ENCODE results near the gene GULP1.

DNA sequence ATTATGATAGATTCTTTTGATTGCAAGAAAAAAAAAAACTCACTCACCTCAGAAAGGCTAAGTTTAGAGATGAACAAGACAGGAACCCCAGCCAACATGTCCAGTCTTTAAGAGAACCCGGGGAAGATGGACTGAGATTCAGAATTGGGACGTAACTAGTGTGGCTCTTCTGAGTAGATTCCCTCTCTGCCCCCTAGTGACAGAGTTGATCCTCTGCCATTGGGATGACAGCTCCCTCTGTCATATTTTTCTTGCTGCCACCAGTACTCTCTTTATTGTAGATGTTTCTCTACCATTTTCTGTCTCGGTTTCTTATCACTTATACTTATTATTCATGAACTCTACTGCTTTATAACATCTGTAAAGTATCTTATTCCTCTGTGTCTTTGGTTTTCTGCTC, 77.7 kb downstream of the GULP1 start:
- TF ChIP-seq CREB1 (IDR thresholded peaks at IDR 0.05; ENCODE audit: low read depth) (no peak), FOXM1 (IDR thresholded peaks at IDR 0.05; ENCODE audit: borderline replicate concordance, low read depth) (no peak), TAF1 (IDR thresholded peaks at IDR 0.05; ENCODE audit: low read depth) (no peak), TCF12 (IDR thresholded peaks at IDR 0.05; ENCODE audit: low read depth) (no peak), EP300 (IDR thresholded peaks at IDR 0.05; ENCODE audit: borderline replicate concordance) (no peak), ZBTB7A (IDR thresholded peaks at IDR 0.05; ENCODE audit: low read depth) (no peak), RAD21 (IDR thresholded peaks at IDR 0.05; ENCODE audit: low read depth) (peak; percentile 65)
- TF ChIP-seq, protein P1, sequence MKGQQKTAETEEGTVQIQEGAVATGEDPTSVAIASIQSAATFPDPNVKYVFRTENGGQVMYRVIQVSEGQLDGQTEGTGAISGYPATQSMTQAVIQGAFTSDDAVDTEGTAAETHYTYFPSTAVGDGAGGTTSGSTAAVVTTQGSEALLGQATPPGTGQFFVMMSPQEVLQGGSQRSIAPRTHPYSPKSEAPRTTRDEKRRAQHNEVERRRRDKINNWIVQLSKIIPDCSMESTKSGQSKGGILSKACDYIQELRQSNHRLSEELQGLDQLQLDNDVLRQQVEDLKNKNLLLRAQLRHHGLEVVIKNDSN (IDR thresholded peaks at IDR 0.05), result no peak
- TF ChIP-seq, protein P2, sequence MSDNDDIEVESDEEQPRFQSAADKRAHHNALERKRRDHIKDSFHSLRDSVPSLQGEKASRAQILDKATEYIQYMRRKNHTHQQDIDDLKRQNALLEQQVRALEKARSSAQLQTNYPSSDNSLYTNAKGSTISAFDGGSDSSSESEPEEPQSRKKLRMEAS (IDR thresholded peaks at IDR 0.05), result no peak
- TF ChIP-seq, protein P3, sequence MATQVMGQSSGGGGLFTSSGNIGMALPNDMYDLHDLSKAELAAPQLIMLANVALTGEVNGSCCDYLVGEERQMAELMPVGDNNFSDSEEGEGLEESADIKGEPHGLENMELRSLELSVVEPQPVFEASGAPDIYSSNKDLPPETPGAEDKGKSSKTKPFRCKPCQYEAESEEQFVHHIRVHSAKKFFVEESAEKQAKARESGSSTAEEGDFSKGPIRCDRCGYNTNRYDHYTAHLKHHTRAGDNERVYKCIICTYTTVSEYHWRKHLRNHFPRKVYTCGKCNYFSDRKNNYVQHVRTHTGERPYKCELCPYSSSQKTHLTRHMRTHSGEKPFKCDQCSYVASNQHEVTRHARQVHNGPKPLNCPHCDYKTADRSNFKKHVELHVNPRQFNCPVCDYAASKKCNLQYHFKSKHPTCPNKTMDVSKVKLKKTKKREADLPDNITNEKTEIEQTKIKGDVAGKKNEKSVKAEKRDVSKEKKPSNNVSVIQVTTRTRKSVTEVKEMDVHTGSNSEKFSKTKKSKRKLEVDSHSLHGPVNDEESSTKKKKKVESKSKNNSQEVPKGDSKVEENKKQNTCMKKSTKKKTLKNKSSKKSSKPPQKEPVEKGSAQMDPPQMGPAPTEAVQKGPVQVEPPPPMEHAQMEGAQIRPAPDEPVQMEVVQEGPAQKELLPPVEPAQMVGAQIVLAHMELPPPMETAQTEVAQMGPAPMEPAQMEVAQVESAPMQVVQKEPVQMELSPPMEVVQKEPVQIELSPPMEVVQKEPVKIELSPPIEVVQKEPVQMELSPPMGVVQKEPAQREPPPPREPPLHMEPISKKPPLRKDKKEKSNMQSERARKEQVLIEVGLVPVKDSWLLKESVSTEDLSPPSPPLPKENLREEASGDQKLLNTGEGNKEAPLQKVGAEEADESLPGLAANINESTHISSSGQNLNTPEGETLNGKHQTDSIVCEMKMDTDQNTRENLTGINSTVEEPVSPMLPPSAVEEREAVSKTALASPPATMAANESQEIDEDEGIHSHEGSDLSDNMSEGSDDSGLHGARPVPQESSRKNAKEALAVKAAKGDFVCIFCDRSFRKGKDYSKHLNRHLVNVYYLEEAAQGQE (IDR thresholded peaks at IDR 0.05; ENCODE audit: low read depth), result no peak

All from Ishikawa (cell line).